GM23338 (cell line): Measurements from ENCODE around the gene MYO18B.

Experiments used
- CREB1 ChIP-seq: fragments of 250-450 bp; sonication (Bioruptor Pico); IDR thresholded peaks from 2 replicates; pipeline ENCODE4 v1.5.0; 2020; ENCODE audit warnings: low read depth, mild to moderate bottlenecking, moderate library complexity
- CTCF ChIP-seq, 2 experiments: fragments of 200-600 bp in 1 of 2; sonication (generic) in 1 of 2; conservative IDR thresholded peaks; 2 replicates each; pipeline versions ENCODE4 v1.5.1 to v1.6.1; 2016 to 2017; ENCODE audit warnings: antibody characterized with exemption in 2 of 2, low read depth in 2 of 2, mild to moderate bottlenecking in 2 of 2, moderate library complexity in 1 of 2
- EZH2 ChIP-seq: fragments of 200-600 bp; sonication (generic); IDR thresholded peaks from one replicate; pipeline ENCODE4 v1.8.0; 2017; ENCODE audit warnings: antibody characterized with exemption, mild to moderate bottlenecking, low read depth; ENCODE audit not compliant: unreplicated experiment
- EZH2phosphoT487 ChIP-seq: fragments of 200-600 bp; sonication (generic); IDR thresholded peaks from one replicate; pipeline ENCODE4 v1.8.1; 2018; ENCODE audit warnings: antibody characterized with exemption; ENCODE audit not compliant: unreplicated experiment
- JUNB ChIP-seq: IDR thresholded peaks from one replicate; pipeline ENCODE4 v1.6.1; 2016; ENCODE audit warnings: antibody characterized with exemption; ENCODE audit not compliant: unreplicated experiment
- POLR2AphosphoS5 ChIP-seq: IDR thresholded peaks from 2 replicates; pipeline ENCODE4 v1.6.1; 2016; ENCODE audit warnings: antibody characterized with exemption, low read depth
- REST ChIP-seq: IDR thresholded peaks from one replicate; pipeline ENCODE4 v1.6.1; 2018; ENCODE audit warnings: antibody characterized with exemption; ENCODE audit not compliant: unreplicated experiment
- STAT1 ChIP-seq: IDR thresholded peaks from one replicate; pipeline ENCODE4 v1.6.1; 2016; ENCODE audit warnings: antibody characterized with exemption; ENCODE audit not compliant: unreplicated experiment
- TF ChIP-seq, protein P1 (sequence below): IDR thresholded peaks from 2 replicates; pipeline ENCODE4 v1.6.1; 2016; ENCODE audit warnings: antibody characterized with exemption

DNA sequence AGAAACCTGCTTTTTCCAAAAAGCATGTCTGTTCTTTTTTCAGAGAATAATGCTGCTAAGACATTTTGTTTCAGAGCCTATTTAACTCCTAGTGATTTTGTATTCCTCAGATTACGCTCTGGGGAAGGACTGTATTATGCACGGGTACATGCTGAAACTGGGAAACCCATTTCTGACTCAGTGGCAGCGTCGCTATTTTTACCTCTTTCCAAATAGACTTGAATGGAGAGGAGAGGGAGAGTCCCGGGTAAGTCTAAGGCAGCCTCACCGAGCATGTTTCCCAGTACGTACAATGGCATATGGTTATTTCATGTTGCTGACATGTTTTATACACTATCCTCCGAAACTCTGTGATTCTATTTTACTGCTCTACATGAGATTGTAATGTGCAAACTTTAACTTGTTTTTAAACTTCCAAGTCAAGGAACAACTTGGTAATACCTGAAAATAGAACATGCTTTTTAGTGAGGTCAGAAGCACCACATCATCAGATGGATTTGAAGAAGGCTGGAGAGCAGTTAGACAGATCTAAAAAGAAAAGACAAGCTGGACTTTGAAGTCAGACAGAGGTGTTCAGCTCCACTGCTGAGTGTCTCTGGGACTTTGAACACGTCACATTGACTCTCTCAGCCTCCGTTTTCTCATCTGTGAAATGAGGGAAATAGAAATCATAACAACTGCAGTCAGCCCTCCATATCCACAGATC, 23.7 kb upstream of the MYO18B start:
- TF ChIP-seq CTCF (conservative IDR thresholded peaks at IDR 0.05; ENCODE audit: low read depth in 2 of 2) (no peak), EZH2phosphoT487 (no peak), POLR2AphosphoS5 (no peak), CREB1 (no peak), REST (no peak), EZH2 (no peak), JUNB (no peak), STAT1 (no peak)
- TF ChIP-seq, protein P1, sequence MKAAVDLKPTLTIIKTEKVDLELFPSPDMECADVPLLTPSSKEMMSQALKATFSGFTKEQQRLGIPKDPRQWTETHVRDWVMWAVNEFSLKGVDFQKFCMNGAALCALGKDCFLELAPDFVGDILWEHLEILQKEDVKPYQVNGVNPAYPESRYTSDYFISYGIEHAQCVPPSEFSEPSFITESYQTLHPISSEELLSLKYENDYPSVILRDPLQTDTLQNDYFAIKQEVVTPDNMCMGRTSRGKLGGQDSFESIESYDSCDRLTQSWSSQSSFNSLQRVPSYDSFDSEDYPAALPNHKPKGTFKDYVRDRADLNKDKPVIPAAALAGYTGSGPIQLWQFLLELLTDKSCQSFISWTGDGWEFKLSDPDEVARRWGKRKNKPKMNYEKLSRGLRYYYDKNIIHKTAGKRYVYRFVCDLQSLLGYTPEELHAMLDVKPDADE: no peak
